Esophagus muscularis mucosa (tissue), 4 donors: ENCODE data around the gene ECHDC1. TPM values are rescaled to one million over a fixed set of nuclear protein-coding genes. Genes with fewer than 3 reads are reported as not detected.

Experiments used
- DNase-seq: peaks from one replicate; pipeline ENCODE4 v3.0.0-alpha.2; 2017; ENCODE audit errors: extremely low spot score
- H3K27ac ChIP-seq, 4 donors: fragments of 200-600 bp; sonication (generic); replicated peaks in 1 of 4; 1 replicate in 3 of 4; 2 replicates in 1 of 4; pipeline ENCODE4 v1.5.1; 2016 to 2019; ENCODE audit warnings: mild to moderate bottlenecking in 1 of 4
- H3K27me3 ChIP-seq, 4 donors: fragments of 200-600 bp; sonication (generic); one replicate each; pipeline versions ENCODE4 v1.5.1 to v1.6.0; 2016 to 2019
- H3K36me3 ChIP-seq, 4 donors: fragments of 200-600 bp; sonication (generic); one replicate each; pipeline ENCODE4 v1.5.1; 2016 to 2019
- H3K4me1 ChIP-seq, 4 donors: fragments of 200-600 bp; sonication (generic); one replicate each; pipeline ENCODE4 v1.5.1; 2016 to 2019
- H3K4me3 ChIP-seq, 4 donors: fragments of 200-600 bp; sonication (generic); 1 replicate in 2 of 4; 2 replicates in 2 of 4; pipeline ENCODE4 v1.5.1; 2016 to 2019; ENCODE audit warnings: mild to moderate bottlenecking in 4 of 4, moderate library complexity in 1 of 4
- H3K9me3 ChIP-seq, 4 donors: fragments of 200-600 bp; sonication (generic); 1 replicate in 3 of 4; 2 replicates in 1 of 4; pipeline ENCODE4 v1.5.1; 2016 to 2019
- CTCF ChIP-seq, 3 experiments: fragments of 200-600 bp in 2 of 3; fragments of 450-650 bp in 1 of 3; sonication (generic) in 2 of 3; IDR thresholded peaks; one replicate each; pipeline ENCODE4 v1.5.1; 2017 to 2019; ENCODE audit warnings: antibody characterized with exemption in 3 of 3, mild to moderate bottlenecking in 2 of 3, moderate library complexity in 1 of 3
- EP300 ChIP-seq: sonication (generic); formaldehyde crosslinking; IDR thresholded peaks from one replicate; pipeline ENCODE4 v1.6.1; 2017; ENCODE audit warnings: antibody characterized with exemption
- POLR2A ChIP-seq: fragments of 450-650 bp; IDR thresholded peaks from one replicate; pipeline ENCODE4 v1.6.1; 2017; ENCODE audit warnings: antibody characterized with exemption, moderate library complexity, mild to moderate bottlenecking, low read depth
- POLR2AphosphoS5 ChIP-seq, 2 donors: sonication (generic); formaldehyde crosslinking; IDR thresholded peaks; one replicate each; pipeline ENCODE4 v1.6.1; 2017; ENCODE audit warnings: antibody characterized with exemption in 2 of 2
- WGBS: methylation state at CpG from one replicate; pipeline ENCODE4 v1.1.5; 2018; 5-methylcytosine and 5-hydroxymethylcytosine counted together
- intact Hi-C: fragments of 100-400 bp; cut with DNase I; formaldehyde crosslinking; loops from one replicate; pipeline ENCODE4 v1.15.1; 2023
- small RNA-seq, 3 donors: library from RNA; depleted of rRNA; stranded (forward); fragments of <200 nt; gene quantifications; one replicate each; pipeline ENCODE3, GENCODE V24; 2016
- total RNA-seq, 4 donors: library from RNA; depleted of rRNA; stranded (reverse); fragments of >200 nt; gene quantifications; one replicate each; pipeline versions ENCODE4 v1.1.0 to v1.2.1, GENCODE V29; 2016

The ECHDC1 gene
- total RNA-seq, 4 donors from 2014 or later, result 42.5 to 70.6 (median 57.9) TPM

- H3K9me3 ChIP-seq, result no peaks in the 10 kb centered on the region
- no peak overlapping the region for H3K27ac ChIP-seq
- 67% methylated on average over 1 of the region's 1 CpG for WGBS
- DNase-seq, result no peak
- no peaks in the 10 kb centered on the region for H3K4me1 ChIP-seq
- no peak overlapping the region for H3K4me3 ChIP-seq
- intact Hi-C loops, result no loop called here
- H3K36me3 ChIP-seq, result no peaks in the 10 kb centered on the region
- H3K27me3 ChIP-seq, result no peaks in the 10 kb centered on the region
- TF ChIP-seq CTCF (IDR thresholded peaks at IDR 0.05) (no peak), POLR2A (no peak), POLR2AphosphoS5 (IDR thresholded peaks at IDR 0.05) (no peak), EP300 (no peak)
Observed at GRCh38 chr6:127243501-127243900, 99.9 kb downstream of the ECHDC1 start.

Small RNA genes within 50 kb of the gene (small RNA-seq; reads per million reads assigned to genes)
- gene RNA5SP217, result 0 reads per million in 3 donors

Other genes starting within 250 kb of the ECHDC1 start
- 100 to 1,000 TPM in 1 of 4 donors, 10 to 100 TPM in 3; 32.0 to 123 (median 47.7) TPM for gene RSPO3, start 224.9 kb downstream of the ECHDC1 start, total RNA-seq
- gene RNF146, start 76.7 kb downstream of the ECHDC1 start, total RNA-seq, result 10 to 100 TPM; 48.7 to 57.7 (median 54.8) TPM
- gene KIAA0408, start 115.8 kb upstream of the ECHDC1 start, total RNA-seq, result 10 to 100 TPM; 19.1 to 41.5 (median 29.7) TPM
- not detected for gene C6orf58, start 233.6 kb upstream of the ECHDC1 start, total RNA-seq